DND-41 (cell line): ENCODE measurements around the gene ILK.

ENCODE experiments used
- EZH2 ChIP-seq: IDR thresholded peaks from 3 replicates; pipeline ENCODE4 v1.6.1; 2012; ENCODE audit warnings: borderline replicate concordance, low read depth, mild to moderate bottlenecking, moderate library complexity, low read length, inconsistent platforms; ENCODE audit not compliant: severe bottlenecking
- TF ChIP-seq, protein P1 (sequence below): IDR thresholded peaks from 2 replicates; pipeline ENCODE4 v1.5.1; 2012; ENCODE audit warnings: borderline replicate concordance, low read length, moderate library complexity, mild to moderate bottlenecking; ENCODE audit not compliant: poor library complexity, severe bottlenecking; ENCODE audit errors: extremely low read depth

DNA sequence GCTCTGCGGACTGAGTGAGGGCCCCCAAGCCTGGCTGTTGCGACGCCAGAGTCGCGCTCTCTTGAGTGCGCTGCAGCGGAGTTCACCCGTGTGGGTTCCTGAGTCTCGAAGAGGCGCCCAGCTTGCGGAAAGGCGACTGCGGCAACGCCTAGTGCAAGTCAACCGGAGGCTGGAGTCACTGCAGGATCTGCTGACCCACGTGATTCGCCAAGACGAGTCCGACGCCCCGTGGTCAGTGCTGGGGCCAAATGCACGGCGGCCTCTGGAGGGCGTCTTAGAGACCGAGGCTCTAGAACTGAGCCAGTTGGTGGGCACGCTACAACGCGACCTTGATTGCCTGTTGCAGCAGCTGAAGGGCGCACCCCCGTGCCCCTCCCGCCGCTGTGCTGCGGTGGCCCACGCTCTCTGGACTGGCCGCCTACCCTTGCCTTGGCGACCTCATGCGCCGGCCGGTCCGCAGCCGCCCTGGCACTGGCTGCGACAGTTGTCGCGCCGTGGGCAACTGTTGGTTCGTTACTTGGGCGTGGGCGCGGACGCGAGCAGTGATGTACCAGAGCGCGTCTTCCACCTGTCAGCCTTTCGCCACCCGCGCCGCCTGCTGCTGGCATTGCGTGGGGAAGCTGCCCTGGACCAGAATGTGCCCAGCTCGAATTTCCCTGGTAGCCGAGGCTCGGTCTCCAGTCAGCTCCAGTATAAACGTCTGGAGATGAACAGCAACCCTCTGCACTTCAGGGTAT is 32.7 kb upstream of the ILK start:
- TF ChIP-seq EZH2, result no peak
- TF ChIP-seq, protein P1, sequence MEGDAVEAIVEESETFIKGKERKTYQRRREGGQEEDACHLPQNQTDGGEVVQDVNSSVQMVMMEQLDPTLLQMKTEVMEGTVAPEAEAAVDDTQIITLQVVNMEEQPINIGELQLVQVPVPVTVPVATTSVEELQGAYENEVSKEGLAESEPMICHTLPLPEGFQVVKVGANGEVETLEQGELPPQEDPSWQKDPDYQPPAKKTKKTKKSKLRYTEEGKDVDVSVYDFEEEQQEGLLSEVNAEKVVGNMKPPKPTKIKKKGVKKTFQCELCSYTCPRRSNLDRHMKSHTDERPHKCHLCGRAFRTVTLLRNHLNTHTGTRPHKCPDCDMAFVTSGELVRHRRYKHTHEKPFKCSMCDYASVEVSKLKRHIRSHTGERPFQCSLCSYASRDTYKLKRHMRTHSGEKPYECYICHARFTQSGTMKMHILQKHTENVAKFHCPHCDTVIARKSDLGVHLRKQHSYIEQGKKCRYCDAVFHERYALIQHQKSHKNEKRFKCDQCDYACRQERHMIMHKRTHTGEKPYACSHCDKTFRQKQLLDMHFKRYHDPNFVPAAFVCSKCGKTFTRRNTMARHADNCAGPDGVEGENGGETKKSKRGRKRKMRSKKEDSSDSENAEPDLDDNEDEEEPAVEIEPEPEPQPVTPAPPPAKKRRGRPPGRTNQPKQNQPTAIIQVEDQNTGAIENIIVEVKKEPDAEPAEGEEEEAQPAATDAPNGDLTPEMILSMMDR, result no peak
